ENCODE measurements around the gene LEFTY2. TPM values are rescaled to one million over a fixed set of nuclear protein-coding genes. Genes with fewer than 3 reads are reported as not detected.
"Not testable (repeated sequence)": the region's sequence is repeated elsewhere in the genome, so short reads cannot be mapped to it uniquely, and the experiment has no call there.

Gene LEFTY2, protein sequence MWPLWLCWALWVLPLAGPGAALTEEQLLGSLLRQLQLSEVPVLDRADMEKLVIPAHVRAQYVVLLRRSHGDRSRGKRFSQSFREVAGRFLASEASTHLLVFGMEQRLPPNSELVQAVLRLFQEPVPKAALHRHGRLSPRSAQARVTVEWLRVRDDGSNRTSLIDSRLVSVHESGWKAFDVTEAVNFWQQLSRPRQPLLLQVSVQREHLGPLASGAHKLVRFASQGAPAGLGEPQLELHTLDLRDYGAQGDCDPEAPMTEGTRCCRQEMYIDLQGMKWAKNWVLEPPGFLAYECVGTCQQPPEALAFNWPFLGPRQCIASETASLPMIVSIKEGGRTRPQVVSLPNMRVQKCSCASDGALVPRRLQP
- total RNA-seq = 0.19 TPM
- long read RNA-seq, partial matches to known transcripts = 0 of 1 reads
- long read RNA-seq, other reads (novel, unspliced or antisense) = 0 of 1 reads

DNA sequence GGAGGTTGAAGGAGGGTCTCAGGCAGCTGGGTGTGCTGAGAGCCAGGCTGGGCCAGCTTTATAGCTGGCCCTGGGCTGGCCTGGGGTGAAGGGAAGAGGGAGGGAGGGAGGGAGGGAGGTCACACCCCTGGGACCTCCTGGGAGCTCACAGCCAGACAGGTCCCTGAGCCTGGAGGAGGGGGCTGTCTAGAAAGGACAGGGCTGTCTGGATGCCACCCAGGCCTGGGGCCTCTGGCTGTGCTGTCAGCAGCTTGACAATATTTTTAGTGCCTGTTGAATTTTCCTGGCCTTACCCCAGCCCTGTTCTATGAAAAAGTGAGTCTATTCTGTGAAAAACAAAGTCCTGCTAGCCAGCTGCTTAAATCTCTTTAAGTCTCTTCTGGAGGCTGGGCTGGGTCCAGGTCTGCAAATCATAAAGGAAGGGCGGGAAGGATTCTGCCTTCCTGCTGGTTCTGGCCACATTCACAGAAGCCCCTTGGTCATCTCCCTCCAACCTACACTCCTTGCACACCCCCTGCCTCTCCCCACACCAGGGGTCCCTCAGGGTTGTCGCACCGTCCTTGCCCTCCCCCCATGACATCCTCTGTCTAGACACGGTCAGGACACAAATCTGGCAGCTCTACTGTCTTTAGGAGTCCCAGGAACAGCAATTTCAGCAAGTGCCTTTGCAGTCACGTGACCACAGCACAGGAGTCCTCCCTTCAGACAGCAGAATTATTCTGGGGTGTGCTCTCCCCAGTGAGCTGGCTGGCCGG lies at the start of gene LEFTY2:
TSS of gene LEFTY2 (minus strand) at position 34 of the 755 bp plus-strand sequence. CDS start 80 bp downstream, outside the sequence.
- ATAC-seq (peak; percentile 43), DNase-seq (ENCODE audit: missing footprints) (no peak)
- intact Hi-C loops (cut with DNase I) = no loop called here

GRCh38 chr1:225987491-225988316 lies 46.7 kb upstream of the LEFTY2 start:
- intact Hi-C loops (cut with DNase I) = no loop called here
- no peak for DNase-seq (ENCODE audit: missing footprints)
- no peak for ATAC-seq

DNA sequence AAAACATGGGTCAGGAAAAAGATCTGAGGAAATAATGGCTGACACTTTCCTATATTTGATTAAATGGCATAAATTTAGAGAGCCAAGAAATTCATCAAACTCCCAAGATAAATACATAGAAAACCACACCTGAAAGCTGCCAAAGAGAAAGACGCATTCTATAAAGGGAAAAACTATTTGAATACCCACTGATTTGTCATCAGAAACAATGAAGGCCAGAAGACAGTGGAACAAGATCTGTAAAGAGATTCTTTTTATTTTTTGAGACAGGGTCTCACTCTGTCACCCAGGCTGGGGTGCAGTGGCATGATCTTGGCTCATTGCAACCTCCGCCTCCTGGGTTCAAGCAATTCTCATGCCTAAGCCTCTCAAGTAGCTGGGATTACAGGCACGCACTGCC lies 40.7 kb upstream of the LEFTY2 start:
- no peak for ATAC-seq
- intact Hi-C loops (cut with DNase I) = no loop called here
- DNase-seq (ENCODE audit: missing footprints) = no peak

- no peak for ATAC-seq
- intact Hi-C loops (cut with DNase I) = no loop called here
- no peak for DNase-seq (ENCODE audit: missing footprints)
These were observed 39.2 kb upstream of the LEFTY2 start for GRCh38 chr1:225980005-225980836.

GRCh38 chr1:225979421-225979820 lies 38.4 kb upstream of the LEFTY2 start:
- DNase-seq (ENCODE audit: missing footprints) (no peak), ATAC-seq (no peak)
- intact Hi-C loops (cut with DNase I) = loop anchor here (5.0 kb wide), 2 partner anchors 67 to 207 kb away; no protein-coding TSS in a partner anchor

GRCh38 chr1:225977937-225978748 lies 37.1 kb upstream of the LEFTY2 start:
- ATAC-seq = no peak
- no peak for DNase-seq (ENCODE audit: missing footprints)
- intact Hi-C loops (cut with DNase I) = loop anchor here (2.0 to 5.0 kb wide), 3 partner anchors 66 to 657 kb away; no protein-coding TSS in a partner anchor

DNA sequence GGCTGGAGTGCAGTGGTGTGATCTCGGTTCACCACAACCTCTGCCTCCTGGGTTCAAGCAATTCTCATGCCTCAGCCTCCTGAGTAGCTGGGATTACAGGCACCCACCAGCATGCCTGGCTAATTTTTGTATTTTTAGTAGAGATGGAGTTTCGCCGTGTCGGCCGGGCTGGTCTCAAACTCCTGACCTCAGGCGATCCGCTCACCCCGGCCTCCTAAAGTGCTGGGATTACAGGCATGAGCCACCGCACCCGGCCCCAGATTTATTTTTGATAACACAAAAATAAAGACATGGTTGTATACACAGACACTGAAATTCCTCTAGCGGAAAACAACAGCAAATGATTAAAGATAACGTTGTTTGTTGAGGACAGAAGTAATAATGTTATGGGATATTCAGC lies 34.1 kb upstream of the LEFTY2 start:
- ATAC-seq; DNase-seq (ENCODE audit: missing footprints): not testable (repeated sequence)
- intact Hi-C loops (cut with DNase I) = loop anchor here (5.0 kb wide), 2 partner anchors 63 to 203 kb away; no protein-coding TSS in a partner anchor

DNA sequence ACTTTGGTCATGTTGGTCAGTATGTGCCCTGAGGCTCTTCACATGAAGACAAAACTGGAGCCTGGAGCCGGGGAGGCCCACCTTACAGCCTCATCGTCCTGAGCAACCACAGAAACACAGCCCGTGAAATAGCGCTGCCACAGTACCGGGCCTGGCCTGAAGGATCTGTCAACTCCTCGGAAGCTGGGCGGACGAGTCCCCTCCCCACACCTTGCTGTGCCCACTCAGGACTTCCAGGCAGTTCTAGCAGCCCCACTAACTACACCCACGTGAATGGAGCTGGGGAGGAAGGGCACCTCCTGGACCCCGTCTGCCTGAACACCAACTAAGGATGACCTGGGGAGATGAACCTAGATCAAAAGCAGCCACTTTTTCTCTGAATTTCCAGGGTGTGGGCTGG lies 33.4 kb upstream of the LEFTY2 start:
- ATAC-seq (no peak), DNase-seq (ENCODE audit: missing footprints) (no peak)
- intact Hi-C loops (cut with DNase I) = no loop called here

DNA sequence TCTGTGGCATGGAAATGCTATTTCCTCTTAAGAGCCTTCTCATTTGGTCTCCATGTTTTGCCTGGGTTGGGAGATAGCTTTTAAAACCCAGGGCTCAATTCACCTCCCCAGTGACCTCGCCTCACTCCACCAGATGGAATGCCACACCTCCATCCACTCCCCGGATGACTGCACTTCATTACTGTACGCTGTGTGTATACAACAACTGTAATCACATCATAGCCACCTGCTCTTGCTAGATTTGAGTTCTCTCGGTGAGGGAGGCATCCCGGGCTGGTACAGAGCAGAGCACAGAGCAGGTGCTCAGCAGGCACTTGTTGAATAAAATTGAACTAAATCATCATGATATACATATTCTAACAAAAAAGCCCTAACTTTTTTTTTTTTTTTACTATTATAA lies 32.1 kb upstream of the LEFTY2 start:
- ATAC-seq (no peak), DNase-seq (ENCODE audit: missing footprints) (no peak)
- intact Hi-C loops (cut with DNase I) = no loop called here

DNA sequence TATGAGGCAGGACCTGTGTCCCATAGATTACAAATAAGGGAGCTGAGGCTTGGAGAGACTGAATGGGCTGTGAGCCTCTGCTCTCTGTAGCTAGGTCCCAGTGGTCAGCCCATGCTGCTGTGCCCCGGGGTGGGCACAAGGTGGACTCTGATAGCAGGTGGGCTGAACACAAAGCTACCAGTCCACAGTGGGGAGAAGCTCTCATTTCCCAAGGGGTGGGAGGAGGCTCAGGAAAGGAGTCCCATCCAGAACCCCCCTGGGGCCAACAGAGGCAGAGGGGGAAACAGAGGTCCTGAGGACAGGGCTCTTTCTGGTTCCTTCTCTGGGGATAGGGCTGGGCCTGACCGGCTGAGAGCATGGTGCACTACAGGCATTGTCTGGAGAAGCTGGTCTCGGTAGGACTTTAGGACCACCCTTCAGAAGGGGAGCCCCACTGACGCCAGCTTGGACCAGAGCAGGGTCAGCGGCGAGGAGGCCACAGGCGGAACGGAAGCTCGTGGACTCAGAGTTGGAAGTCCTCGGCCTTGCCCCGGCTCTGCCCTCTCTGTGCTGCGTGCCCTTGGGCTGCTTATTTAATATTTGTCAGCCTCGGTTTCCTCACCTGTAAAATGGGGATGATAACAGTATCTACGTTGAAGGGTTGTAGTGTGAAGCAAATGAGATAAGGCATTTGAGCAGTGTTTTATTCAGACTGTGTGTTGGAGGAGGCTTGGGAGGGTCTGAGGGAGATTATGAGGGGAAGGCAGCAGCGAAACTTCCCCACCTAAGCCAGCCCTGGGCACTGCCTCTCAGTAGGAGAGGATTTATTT lies 31.5 kb upstream of the LEFTY2 start:
- no peak for ATAC-seq
- intact Hi-C loops (cut with DNase I) = no loop called here
- no peak for DNase-seq (ENCODE audit: missing footprints)

- intact Hi-C loops (cut with DNase I); DNase-seq (ENCODE audit: missing footprints); ATAC-seq: not testable (repeated sequence)
These were observed 29.7 kb upstream of the LEFTY2 start for GRCh38 chr1:225970592-225971157.

DNA sequence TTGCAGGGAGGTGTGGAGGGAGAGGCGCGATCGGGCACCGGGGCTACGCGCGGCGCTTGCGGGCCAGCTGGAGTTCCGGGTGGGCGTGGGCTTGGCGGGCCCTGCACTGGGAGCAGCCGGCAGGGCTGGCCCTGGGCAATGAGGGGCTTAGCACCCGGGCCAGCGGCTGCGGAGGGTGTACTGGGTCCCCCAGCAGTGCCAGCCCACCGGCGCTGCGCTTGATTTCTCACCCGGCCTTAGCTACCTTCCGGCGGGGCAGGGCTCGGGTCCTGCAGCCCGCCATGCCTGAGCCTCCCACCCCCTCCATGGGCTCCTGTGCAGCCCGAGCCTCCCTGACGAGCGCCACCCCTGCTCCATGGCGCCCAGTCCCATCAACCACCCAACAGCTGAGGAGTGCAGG lies 28.7 kb upstream of the LEFTY2 start:
- ATAC-seq; DNase-seq (ENCODE audit: missing footprints); intact Hi-C loops (cut with DNase I): not testable (repeated sequence)

DNA sequence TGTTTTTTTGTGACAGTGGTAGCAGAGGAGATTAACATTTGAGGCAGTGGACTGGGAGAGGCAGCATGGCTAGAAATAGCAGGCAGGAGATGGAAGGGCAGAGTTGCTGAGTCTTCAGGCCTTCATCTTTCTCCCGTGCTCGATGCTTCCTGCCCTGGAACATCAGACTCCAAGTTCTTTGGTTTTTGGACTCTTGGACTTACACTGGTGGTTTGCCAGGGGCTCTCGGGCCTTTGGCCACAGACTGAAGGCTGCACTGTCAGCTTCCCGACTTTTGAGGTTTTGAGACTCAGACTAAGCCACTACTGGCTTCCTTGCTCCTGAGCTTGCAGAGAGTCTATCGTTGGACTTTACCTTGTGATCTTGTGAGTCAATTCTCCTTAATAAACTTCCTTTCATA lies 24.2 kb upstream of the LEFTY2 start:
- intact Hi-C loops (cut with DNase I) = no loop called here
- no peak for DNase-seq (ENCODE audit: missing footprints)
- no peak for ATAC-seq

GRCh38 chr1:225963735-225964530 lies 22.9 kb upstream of the LEFTY2 start:
- no peak for DNase-seq (ENCODE audit: missing footprints)

DNA sequence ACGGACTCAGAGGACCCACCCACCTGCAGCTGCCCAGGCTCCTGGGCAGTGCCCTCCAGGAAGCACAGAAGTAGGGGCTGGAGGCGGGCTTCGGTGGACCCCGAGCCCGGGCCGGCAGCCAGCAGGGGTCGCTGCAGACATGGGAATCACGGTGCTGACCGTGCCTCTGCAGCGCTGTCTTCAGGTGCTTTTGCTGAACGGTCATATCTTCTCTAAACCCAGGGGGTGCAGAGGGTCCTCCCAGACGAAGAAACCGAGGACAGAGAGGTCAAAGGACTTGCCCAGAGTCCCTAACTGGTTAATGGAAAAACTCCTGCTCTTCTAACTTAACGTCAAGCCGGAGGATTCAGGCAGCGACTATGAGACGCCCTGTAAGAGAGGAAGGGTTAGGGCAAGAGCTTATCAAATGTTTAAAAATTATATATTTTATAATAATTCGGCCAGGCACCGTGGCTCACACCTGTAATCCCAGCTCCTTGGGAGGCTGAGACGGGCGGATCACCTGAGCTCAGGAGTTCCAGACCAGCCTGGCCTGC lies 21.5 kb upstream of the LEFTY2 start:
- DNase-seq (ENCODE audit: missing footprints) (peak; percentile 80), ATAC-seq (peak; percentile 31)
- intact Hi-C loops (cut with DNase I) = no loop called here

More at GRCh38 chr1:225963735-225964530, 22.9 kb upstream of the LEFTY2 start:
- ATAC-seq = no peak
- intact Hi-C loops (cut with DNase I) = no loop called here

All from Right ventricle myocardium inferior (tissue), 1 donor.